Erythroblast (primary cell): Measurements from ENCODE around the gene AMHR2.

ENCODE experiments used
- GATA1 ChIP-seq: IDR thresholded peaks from 2 replicates; pipeline ENCODE4 v1.6.1; 2011; ENCODE audit warnings: low read depth, mild to moderate bottlenecking, control low read depth, low read length, moderate library complexity
- POLR2A ChIP-seq: IDR thresholded peaks from 2 replicates; pipeline ENCODE4 v1.6.1; 2011; ENCODE audit warnings: mild to moderate bottlenecking, low read length

- peak; percentile 45 for TF ChIP-seq POLR2A
- no peak for TF ChIP-seq GATA1
These were observed 1.2 kb downstream of the AMHR2 start for GRCh38 chr12:53424626-53425514.
